Prostate gland (tissue), 2 donors: Measurements from ENCODE around the gene SYDE1. TPM values are rescaled to one million over a fixed set of nuclear protein-coding genes. Genes with fewer than 3 reads are reported as not detected.

Experiments used
- DNase-seq: peaks from one replicate; pipeline ENCODE4 v3.0.0-alpha.2; 2019; ENCODE audit warnings: low spot score
- H3K27ac ChIP-seq, 2 donors: fragments of 200-600 bp; sonication (generic); 2 replicates each; pipeline ENCODE4 v1.5.1; 2017 to 2019
- H3K27me3 ChIP-seq: fragments of 200-600 bp; sonication (generic); replicated peaks from 2 replicates; pipeline ENCODE4 v1.5.1; 2019; ENCODE audit not compliant: insufficient read depth
- H3K36me3 ChIP-seq, 2 donors: fragments of 200-600 bp; sonication (generic); 1 replicate in 1 of 2; 2 replicates in 1 of 2; pipeline versions ENCODE4 v1.5.1 to v1.8.1; 2017 to 2019
- H3K4me1 ChIP-seq: fragments of 200-600 bp; sonication (generic); replicated peaks from 2 replicates; pipeline ENCODE4 v1.5.1; 2019
- H3K4me3 ChIP-seq, 2 donors: fragments of 200-600 bp; sonication (generic); 2 replicates each; pipeline ENCODE4 v1.5.1; 2017 to 2019
- H3K9me3 ChIP-seq: fragments of 200-600 bp; sonication (generic); 2 replicates; pipeline ENCODE4 v1.5.1; 2017
- CTCF ChIP-seq, 4 experiments: fragments of 200-600 bp in 2 of 4; fragments of 450-650 bp in 2 of 4; sonication (generic) in 2 of 4; IDR thresholded peaks; 1 replicate in 3 of 4; 2 replicates in 1 of 4; pipeline ENCODE4 v1.5.1; 2016 to 2019; ENCODE audit warnings: antibody characterized with exemption in 4 of 4, mild to moderate bottlenecking in 2 of 4, moderate library complexity in 2 of 4
- POLR2A ChIP-seq: fragments of 450-650 bp; IDR thresholded peaks from one replicate; pipeline ENCODE4 v1.6.1; 2016; ENCODE audit warnings: antibody characterized with exemption, mild to moderate bottlenecking
- POLR2AphosphoS5 ChIP-seq: sonication (generic); formaldehyde crosslinking; IDR thresholded peaks from one replicate; pipeline ENCODE4 v1.6.1; 2017; ENCODE audit warnings: antibody characterized with exemption
- WGBS: methylation state at CpG from one replicate; pipeline ENCODE4 v1.1.5; 2018; 5-methylcytosine and 5-hydroxymethylcytosine counted together
- intact Hi-C: fragments of 100-400 bp; cut with DNase I; formaldehyde crosslinking; loops from one replicate; pipeline ENCODE4 v1.14.2; 2022
- small RNA-seq, 2 donors: library from RNA; depleted of rRNA; stranded (forward); fragments of <200 nt; gene quantifications; one replicate each; pipeline ENCODE3, GENCODE V24; 2016
- total RNA-seq, 2 donors: library from RNA; depleted of rRNA; stranded (reverse); fragments of >200 nt; gene quantifications; one replicate each; pipeline ENCODE4 v1.1.0, GENCODE V29; 2016

SYDE1 gene
- total RNA-seq, 2 donors from 2014 or later = 12.2 to 30.4 TPM

- intact Hi-C loops = no loop called here
- TF ChIP-seq POLR2AphosphoS5 (no peak), CTCF (IDR thresholded peaks at IDR 0.05) (no peak), POLR2A (no peak)
- Histone ChIP-seq H3K4me3 (no peak overlapping the region), H3K36me3 (no peaks in the 10 kb centered on the region), H3K9me3 (no peaks in the 10 kb centered on the region), H3K27me3 (no peaks in the 10 kb centered on the region), H3K27ac (no peak overlapping the region), H3K4me1 (no peaks in the 10 kb centered on the region)
- WGBS = 94% methylated on average over 37 of the region's 42 CpGs
- DNase-seq = no peak
Measured at GRCh38 chr19:15161028-15161984, 54.1 kb downstream of the SYDE1 start.

Small RNAs within 50 kb of the gene (small RNA-seq; reads per million reads assigned to genes)
- 0 reads per million in 2 donors for gene RNU6-782P

Other genes starting within 250 kb of the SYDE1 start
- gene OR7A17, start 221.3 kb upstream of the SYDE1 start, total RNA-seq = not detected
- gene OR7C2, start 165.9 kb upstream of the SYDE1 start, total RNA-seq = not detected
- gene SLC1A6, start 127.5 kb upstream of the SYDE1 start, total RNA-seq = 100 to 1,000 TPM in 1 of 2 donors, under 1 TPM in 1; 0.41 to 255 TPM
- under 1 TPM; 0.09 to 0.51 TPM for gene CASP14, start 57.9 kb upstream of the SYDE1 start, total RNA-seq
- not detected for gene OR1I1, start 25.2 kb upstream of the SYDE1 start, total RNA-seq
- gene NOTCH3, start 93.6 kb downstream of the SYDE1 start, total RNA-seq = 10 to 100 TPM; 31.8 to 48.0 TPM
- gene EPHX3, start 125.0 kb downstream of the SYDE1 start, total RNA-seq = 1 to 10 TPM; 1.4 to 1.6 TPM
- gene BRD4, start 225.1 kb downstream of the SYDE1 start, total RNA-seq = 10 to 100 TPM; 45.6 to 76.0 TPM